Liver (tissue), 3 donors: Measurements from ENCODE around the gene TRDMT1.

Experiments
- ATF3 ChIP-seq: IDR thresholded peaks from 2 replicates; pipeline ENCODE4 v1.6.1; 2016; ENCODE audit warnings: antibody characterized with exemption
- CTCF ChIP-seq: fragments of 150-350 bp; IDR thresholded peaks from 2 replicates; pipeline ENCODE4 v1.5.1; 2017; ENCODE audit warnings: improper control_type of control experiment, low read depth, low read length; ENCODE audit not compliant: missing input control
- EGR1 ChIP-seq, 2 donors: IDR thresholded peaks; 2 replicates each; pipeline ENCODE4 v1.6.1; 2016 to 2018; ENCODE audit warnings: antibody characterized with exemption in 2 of 2, low read depth in 2 of 2
- GABPA ChIP-seq, 2 donors: IDR thresholded peaks in 1 of 2; conservative IDR thresholded peaks in 1 of 2; 2 replicates each; pipeline ENCODE4 v1.6.1; 2016; ENCODE audit warnings: antibody characterized with exemption in 2 of 2, mild to moderate bottlenecking in 1 of 2, moderate library complexity in 1 of 2
- HNF4A ChIP-seq, 2 donors: conservative IDR thresholded peaks; 2 replicates each; pipeline ENCODE4 v1.6.1; 2016; ENCODE audit warnings: antibody characterized with exemption in 2 of 2, mild to moderate bottlenecking in 2 of 2
- JUND ChIP-seq, 2 donors: IDR thresholded peaks; 2 replicates each; pipeline ENCODE4 v1.6.1; 2016; ENCODE audit warnings: antibody characterized with exemption in 2 of 2
- MAX ChIP-seq: IDR thresholded peaks from 2 replicates; pipeline ENCODE4 v1.6.1; 2016; ENCODE audit warnings: antibody characterized with exemption
- RAD21 ChIP-seq, 2 donors: IDR thresholded peaks; 2 replicates each; pipeline ENCODE4 v1.6.1; 2016; ENCODE audit warnings: antibody characterized with exemption in 2 of 2, mild to moderate bottlenecking in 2 of 2
- REST ChIP-seq: IDR thresholded peaks from 2 replicates; pipeline ENCODE4 v1.6.1; 2016; ENCODE audit warnings: antibody characterized with exemption, mild to moderate bottlenecking
- RXRA ChIP-seq, 2 donors: IDR thresholded peaks; 2 replicates each; pipeline ENCODE4 v1.6.1; 2017 to 2018; ENCODE audit warnings: antibody characterized with exemption in 2 of 2, mild to moderate bottlenecking in 1 of 2
- SP1 ChIP-seq: IDR thresholded peaks from 2 replicates; pipeline ENCODE4 v1.6.1; 2018; ENCODE audit warnings: antibody characterized with exemption, mild to moderate bottlenecking
- TAF1 ChIP-seq: conservative IDR thresholded peaks from 2 replicates; pipeline ENCODE4 v1.6.1; 2016; ENCODE audit warnings: antibody characterized with exemption, mild to moderate bottlenecking
- ZBTB33 ChIP-seq: IDR thresholded peaks from 2 replicates; pipeline ENCODE4 v1.6.1; 2016; ENCODE audit warnings: antibody characterized with exemption
- donor health status: healthy.
- donor health status: healthy.

- TF ChIP-seq CTCF (no peak), REST (no peak), RAD21 (IDR thresholded peaks at IDR 0.05) (no peak), TAF1 (no peak), ZBTB33 (no peak), EGR1 (IDR thresholded peaks at IDR 0.05; ENCODE audit: low read depth in 2 of 2) (no peak), GABPA (IDR thresholded peaks at IDR 0.05 in 1 of 2, conservative IDR thresholded peaks at IDR 0.05 in 1 of 2) (no peak), ATF3 (no peak), RXRA (IDR thresholded peaks at IDR 0.05) (no peak), JUND (IDR thresholded peaks at IDR 0.05) (no peak), SP1 (no peak), HNF4A (conservative IDR thresholded peaks at IDR 0.05) (no peak), MAX (no peak)
Measured at GRCh38 chr10:17177014-17177413, 24.5 kb downstream of the TRDMT1 start.
